Activated B cell treated with CpG ODN at 0.5 μM for 24 hours (primary cell): ENCODE measurements around the gene DCST2. TPM values are rescaled to one million over a fixed set of nuclear protein-coding genes. Genes with fewer than 3 reads are reported as not detected.

Source experiments
- ATAC-seq: fragments of 200-7000 bp; cut with Tn5 transposase; one replicate; pipeline ENCODE4 v1.10.0; 2021; ENCODE audit warnings: low read depth, mild to moderate bottlenecking, moderate library complexity
- CTCF ChIA-PET: fragments of 350-600 bp; sonication (Branson Sonifier 250); formaldehyde crosslinking; loops from one replicate; lab custom pipeline; 2021; ENCODE audit warnings: antibody characterized with exemption; lab: Charles Lee
- POLR2A ChIA-PET: fragments of 350-600 bp; sonication (Branson Sonifier 250); formaldehyde crosslinking; loops from one replicate; lab custom pipeline; 2021; ENCODE audit warnings: antibody characterized with exemption; lab: Charles Lee
- DNase-seq: peaks from one replicate; pipeline ENCODE4 v3.0.0; 2022
- H3K27ac Mint-ChIP-seq: one replicate; pipeline ENCODE4 v1.8.0; 2020; ENCODE audit warnings: mixed read lengths
- H3K27me3 Mint-ChIP-seq: one replicate; pipeline ENCODE4 v1.8.0; 2021; ENCODE audit warnings: mixed read lengths
- H3K36me3 Mint-ChIP-seq: one replicate; pipeline ENCODE4 v1.8.0; 2021; ENCODE audit warnings: low read depth, mixed read lengths
- H3K4me1 Mint-ChIP-seq: one replicate; pipeline ENCODE4 v1.8.0; 2021; ENCODE audit warnings: mixed read lengths
- H3K4me3 Mint-ChIP-seq: one replicate; pipeline ENCODE4 v1.8.0; 2020; ENCODE audit warnings: mild to moderate bottlenecking, mixed read lengths
- H3K9me3 Mint-ChIP-seq: one replicate; pipeline ENCODE4 v1.8.0; 2020; ENCODE audit warnings: mixed read lengths
- intact Hi-C: fragments of 100-400 bp; cut with micrococcal nuclease; formaldehyde crosslinking; loops from one replicate; pipeline ENCODE4 v1.15.1; 2024
- total RNA-seq: library from RNA; stranded (reverse); gene quantifications from 2 replicates; pipeline ENCODE4 v1.2.3, GENCODE V29; 2022
- TF ChIP-seq, protein P1 (sequence below): fragments of 200-600 bp; IDR thresholded peaks from one replicate; pipeline ENCODE4 v1.8.0; 2022; ENCODE audit warnings: antibody characterized with exemption, mild to moderate bottlenecking

The DCST2 gene
- total RNA-seq, 1 donor from 2014 or later = 1.0 TPM

DNA sequence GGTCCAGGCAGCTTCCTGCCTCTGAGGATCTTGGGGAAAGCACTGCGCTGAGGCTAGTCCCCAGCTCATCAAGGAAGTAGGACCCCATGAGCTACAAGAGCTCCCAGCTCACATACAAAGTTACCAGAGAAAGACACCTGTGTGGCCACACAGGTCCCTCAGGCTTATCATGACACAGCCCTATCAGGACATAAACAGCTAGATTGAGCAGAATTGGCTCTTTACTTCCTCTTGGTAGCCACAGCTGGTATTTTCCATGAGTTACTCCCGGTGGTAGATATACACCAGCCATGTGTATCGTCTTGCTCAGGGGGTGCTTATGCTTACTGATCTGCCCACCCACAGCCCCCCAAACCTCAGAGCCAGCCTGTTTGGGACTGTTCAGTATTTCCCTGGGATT is 39.0 kb downstream of the DCST2 start:
- Mint-ChIP-seq H3K4me1 (peaks cover 14% of the 10 kb centered on the region), H3K27me3 (no peaks in the 10 kb centered on the region), H3K4me3 (no peak overlapping the region), H3K36me3 (peaks cover 21% of the 10 kb centered on the region), H3K9me3 (no peaks in the 10 kb centered on the region), H3K27ac (no peak overlapping the region)
- POLR2A ChIA-PET = interaction anchor here (0.6 to 2.5 kb wide), 5 partner anchors 11 to 56 kb away, joined by 3 to 11 read pairs (median 8); partner anchors contain the start of genes ADAM15, CKS1B and FLAD1
- DNase-seq (no peak), ATAC-seq (no peak)
- intact Hi-C loops = loop anchor here (1.0 kb wide), 1 partner anchor 11 kb away; the partner anchor contains the start of gene FLAD1
- TF ChIP-seq, protein P1, sequence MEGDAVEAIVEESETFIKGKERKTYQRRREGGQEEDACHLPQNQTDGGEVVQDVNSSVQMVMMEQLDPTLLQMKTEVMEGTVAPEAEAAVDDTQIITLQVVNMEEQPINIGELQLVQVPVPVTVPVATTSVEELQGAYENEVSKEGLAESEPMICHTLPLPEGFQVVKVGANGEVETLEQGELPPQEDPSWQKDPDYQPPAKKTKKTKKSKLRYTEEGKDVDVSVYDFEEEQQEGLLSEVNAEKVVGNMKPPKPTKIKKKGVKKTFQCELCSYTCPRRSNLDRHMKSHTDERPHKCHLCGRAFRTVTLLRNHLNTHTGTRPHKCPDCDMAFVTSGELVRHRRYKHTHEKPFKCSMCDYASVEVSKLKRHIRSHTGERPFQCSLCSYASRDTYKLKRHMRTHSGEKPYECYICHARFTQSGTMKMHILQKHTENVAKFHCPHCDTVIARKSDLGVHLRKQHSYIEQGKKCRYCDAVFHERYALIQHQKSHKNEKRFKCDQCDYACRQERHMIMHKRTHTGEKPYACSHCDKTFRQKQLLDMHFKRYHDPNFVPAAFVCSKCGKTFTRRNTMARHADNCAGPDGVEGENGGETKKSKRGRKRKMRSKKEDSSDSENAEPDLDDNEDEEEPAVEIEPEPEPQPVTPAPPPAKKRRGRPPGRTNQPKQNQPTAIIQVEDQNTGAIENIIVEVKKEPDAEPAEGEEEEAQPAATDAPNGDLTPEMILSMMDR = no peak
- CTCF ChIA-PET = interaction anchor here (3.0 kb wide), 1 partner anchor 22 kb away, joined by 14 read pairs; no protein-coding TSS in a partner anchor

GRCh38 chr1:154994269-154994587 is 39.4 kb downstream of the DCST2 start:
- intact Hi-C loops = loop anchor here (1.0 kb wide), 1 partner anchor 11 kb away; the partner anchor contains the start of gene FLAD1
- no peaks in the 10 kb centered on the region for H3K27me3 Mint-ChIP-seq
- ATAC-seq (no peak), DNase-seq (no peak)
- peaks cover 24% of the 10 kb centered on the region for H3K36me3 Mint-ChIP-seq
- H3K27ac Mint-ChIP-seq = no peak overlapping the region
- peaks cover 14% of the 10 kb centered on the region for H3K4me1 Mint-ChIP-seq
- ChIA-PET POLR2A (interaction anchor here (1.0 to 2.5 kb wide), 4 partner anchors 11 to 57 kb away, joined by 3 to 11 read pairs (median 8); partner anchors contain the start of genes ADAM15, CKS1B and FLAD1), CTCF (interaction anchor here (1.0 to 3.0 kb wide), 2 partner anchors 13 to 22 kb away, joined by 3 to 14 read pairs; no protein-coding TSS in a partner anchor)
- H3K4me3 Mint-ChIP-seq = no peak overlapping the region
- no peaks in the 10 kb centered on the region for H3K9me3 Mint-ChIP-seq
- TF ChIP-seq, protein P1 = no peak

DNA sequence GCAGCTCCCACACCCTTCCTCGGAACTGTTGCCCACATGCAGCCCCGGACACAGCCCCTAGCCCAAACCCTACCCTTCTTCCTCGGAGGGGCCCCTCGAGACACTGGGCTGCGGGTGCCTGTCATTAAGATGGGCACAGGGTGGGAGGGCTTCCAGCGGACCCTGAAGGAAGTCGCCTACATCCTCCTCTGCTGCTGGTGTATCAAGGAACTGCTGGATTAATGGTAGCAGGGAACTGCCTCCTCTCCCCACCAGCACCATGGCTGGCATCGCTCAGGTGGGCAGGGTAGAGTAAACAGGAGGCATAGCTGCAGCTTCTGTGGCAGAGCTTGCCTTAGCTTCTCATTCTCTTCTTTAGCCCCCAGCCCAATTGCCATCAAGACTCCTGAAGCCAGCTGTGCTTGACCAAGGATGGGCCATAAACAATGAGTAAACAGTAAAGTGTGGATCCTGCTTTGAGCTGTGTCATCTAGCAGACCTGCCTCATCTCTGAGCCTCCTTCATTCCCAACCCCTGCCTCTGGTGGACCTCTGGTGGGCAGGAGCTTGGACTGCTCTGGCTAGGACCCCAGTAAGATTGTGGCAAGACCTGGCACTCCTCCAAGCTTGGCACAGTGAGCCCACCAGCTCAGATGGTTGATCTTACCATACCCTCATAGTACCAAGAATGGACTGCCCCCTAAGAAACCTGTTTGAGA is 39.9 kb downstream of the DCST2 start, which contains the start of gene LENEP:
LENEP (plus strand) TSS at position 15 of the 697 bp plus-strand sequence; CDS start at position 37, 22 bp downstream.
- ChIA-PET CTCF (interaction anchor here (0.9 to 3.0 kb wide), 3 partner anchors 14 to 32 kb away, joined by 3 to 14 read pairs (median 3); partner anchors contain the start of gene PYGO2), POLR2A (interaction anchor here (0.5 to 2.5 kb wide), 7 partner anchors 10 to 57 kb away, joined by 3 to 11 read pairs (median 5); partner anchors contain the start of genes ADAM15, CKS1B and FLAD1)
- Mint-ChIP-seq H3K27me3 (no peaks in the 10 kb centered on the region), H3K36me3 (peaks cover 29% of the 10 kb centered on the region), H3K27ac (no peak within 1 kb of the TSS), H3K4me1 (peaks cover 13% of the 10 kb centered on the region), H3K9me3 (no peaks in the 10 kb centered on the region), H3K4me3 (no peak within 1 kb of the TSS)
- intact Hi-C loops = loop anchor here (1.0 kb wide), 1 partner anchor 10 kb away; the partner anchor contains the start of gene FLAD1
- DNase-seq = no peak
- ATAC-seq = no peak
- TF ChIP-seq, protein P1 = no peak

DNA sequence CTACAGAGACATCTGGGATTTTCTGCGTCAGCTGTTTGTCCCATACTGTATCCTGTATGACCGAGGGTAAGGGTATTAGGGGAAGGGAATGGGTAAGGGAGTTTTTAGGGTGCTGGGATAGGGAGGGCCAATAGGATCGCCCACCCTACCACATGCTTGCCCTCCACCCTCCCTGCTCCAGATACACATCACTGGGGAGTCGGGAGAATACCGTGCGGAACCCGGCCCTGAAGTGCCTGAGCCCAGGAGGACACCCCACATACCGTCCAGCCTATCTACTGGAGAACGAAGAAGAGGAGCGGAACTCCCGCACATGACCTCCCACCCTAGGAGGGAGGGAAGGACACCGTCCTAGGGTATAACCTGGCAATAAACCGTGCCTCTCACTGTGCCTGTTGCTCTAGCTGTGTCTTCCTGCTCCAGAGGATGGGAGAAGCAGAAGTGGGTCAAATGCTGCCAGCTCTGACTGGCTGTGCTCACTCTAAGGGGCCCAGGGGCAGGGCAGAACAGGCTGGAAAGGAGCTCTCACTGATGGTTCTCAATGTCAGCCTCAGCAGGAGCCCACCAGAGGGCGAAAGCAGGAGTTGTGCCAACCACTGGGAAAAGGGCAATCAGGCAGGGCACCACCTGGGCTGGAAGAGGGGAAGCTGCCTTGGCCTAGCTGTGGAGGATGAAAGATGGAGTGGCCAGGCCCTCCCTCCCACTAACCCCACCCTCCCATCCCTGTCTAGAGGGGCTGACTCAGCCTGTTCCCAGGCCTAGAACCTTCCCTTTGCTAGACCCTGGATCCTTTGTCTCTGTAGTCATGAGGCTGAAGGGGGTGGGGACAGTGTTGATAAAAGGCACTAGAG is 40.6 kb downstream of the DCST2 start:
- ChIA-PET CTCF (interaction anchor here (0.9 to 3.0 kb wide), 3 partner anchors 14 to 32 kb away, joined by 3 to 14 read pairs (median 3); partner anchors contain the start of gene PYGO2), POLR2A (interaction anchor here (0.8 to 2.5 kb wide), 5 partner anchors 10 to 28 kb away, joined by 3 to 11 read pairs (median 5); partner anchors contain the start of gene FLAD1)
- TF ChIP-seq, protein P1 = no peak
- Mint-ChIP-seq H3K27me3 (no peaks in the 10 kb centered on the region), H3K36me3 (peaks cover 37% of the 10 kb centered on the region), H3K27ac (no peak overlapping the region), H3K4me1 (peaks cover 10% of the 10 kb centered on the region), H3K4me3 (no peak overlapping the region), H3K9me3 (no peaks in the 10 kb centered on the region)
- DNase-seq (no peak), ATAC-seq (no peak)
- intact Hi-C loops = no loop called here
